ENCODE measurements around the gene YIPF1.

- no peak for TF ChIP-seq CEBPB (IDR thresholded peaks at IDR 0.05)
- TF ChIP-seq EP300 (IDR thresholded peaks at IDR 0.05; ENCODE audit: borderline replicate concordance), result no peak
- TF ChIP-seq, protein P1, sequence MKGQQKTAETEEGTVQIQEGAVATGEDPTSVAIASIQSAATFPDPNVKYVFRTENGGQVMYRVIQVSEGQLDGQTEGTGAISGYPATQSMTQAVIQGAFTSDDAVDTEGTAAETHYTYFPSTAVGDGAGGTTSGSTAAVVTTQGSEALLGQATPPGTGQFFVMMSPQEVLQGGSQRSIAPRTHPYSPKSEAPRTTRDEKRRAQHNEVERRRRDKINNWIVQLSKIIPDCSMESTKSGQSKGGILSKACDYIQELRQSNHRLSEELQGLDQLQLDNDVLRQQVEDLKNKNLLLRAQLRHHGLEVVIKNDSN (IDR thresholded peaks at IDR 0.05), result no peak
- no peak for TF ChIP-seq TEAD4 (IDR thresholded peaks at IDR 0.05)
- TF ChIP-seq EGR1 (IDR thresholded peaks at IDR 0.05), result no peak
- TF ChIP-seq CREB1 (IDR thresholded peaks at IDR 0.05; ENCODE audit: low read depth), result no peak
- no peak for TF ChIP-seq REST (IDR thresholded peaks at IDR 0.05; ENCODE audit: low read depth)
- TF ChIP-seq FOXM1 (IDR thresholded peaks at IDR 0.05; ENCODE audit: borderline replicate concordance, low read depth), result no peak
- no peak for TF ChIP-seq TAF1 (IDR thresholded peaks at IDR 0.05; ENCODE audit: low read depth)
- TF ChIP-seq YY1 (IDR thresholded peaks at IDR 0.05; ENCODE audit: low read depth), result no peak
These were observed 66.7 kb downstream of the YIPF1 start for GRCh38 chr1:53822931-53823330.
